GM12801 (cell line): ENCODE data around the gene RBM27.

Experiments used
- CTCF ChIP-seq: IDR thresholded peaks from one replicate; pipeline ENCODE4 v1.5.1; 2011; ENCODE audit warnings: control low read depth; ENCODE audit not compliant: insufficient read length; ENCODE audit errors: extremely low read depth

RBM27 gene

GRCh38 chr5:146203011-146203871 is at the start of gene RBM27:
RBM27 (plus strand) TSS chr5:146203605; CDS start chr5:146203766, 161 bp downstream.
- TF ChIP-seq CTCF = no peak

GRCh38 chr5:146158255-146158654 is 45.1 kb upstream of the RBM27 start:
- TF ChIP-seq CTCF = no peak

- no peak for TF ChIP-seq CTCF
Observed at GRCh38 chr5:146164382-146164781, 39.0 kb upstream of the RBM27 start.

GRCh38 chr5:146165460-146165859 is 37.9 kb upstream of the RBM27 start:
- no peak for TF ChIP-seq CTCF

GRCh38 chr5:146165903-146166302 is 37.5 kb upstream of the RBM27 start:
- no peak for TF ChIP-seq CTCF

GRCh38 chr5:146169076-146169475 is 34.3 kb upstream of the RBM27 start:
- no peak for TF ChIP-seq CTCF

- no peak for TF ChIP-seq CTCF
Observed at GRCh38 chr5:146173597-146173996, 29.8 kb upstream of the RBM27 start.

GRCh38 chr5:146176805-146177204 is 26.6 kb upstream of the RBM27 start:
- TF ChIP-seq CTCF = no peak
